ENCODE measurements around the gene SYCP2.

DNA sequence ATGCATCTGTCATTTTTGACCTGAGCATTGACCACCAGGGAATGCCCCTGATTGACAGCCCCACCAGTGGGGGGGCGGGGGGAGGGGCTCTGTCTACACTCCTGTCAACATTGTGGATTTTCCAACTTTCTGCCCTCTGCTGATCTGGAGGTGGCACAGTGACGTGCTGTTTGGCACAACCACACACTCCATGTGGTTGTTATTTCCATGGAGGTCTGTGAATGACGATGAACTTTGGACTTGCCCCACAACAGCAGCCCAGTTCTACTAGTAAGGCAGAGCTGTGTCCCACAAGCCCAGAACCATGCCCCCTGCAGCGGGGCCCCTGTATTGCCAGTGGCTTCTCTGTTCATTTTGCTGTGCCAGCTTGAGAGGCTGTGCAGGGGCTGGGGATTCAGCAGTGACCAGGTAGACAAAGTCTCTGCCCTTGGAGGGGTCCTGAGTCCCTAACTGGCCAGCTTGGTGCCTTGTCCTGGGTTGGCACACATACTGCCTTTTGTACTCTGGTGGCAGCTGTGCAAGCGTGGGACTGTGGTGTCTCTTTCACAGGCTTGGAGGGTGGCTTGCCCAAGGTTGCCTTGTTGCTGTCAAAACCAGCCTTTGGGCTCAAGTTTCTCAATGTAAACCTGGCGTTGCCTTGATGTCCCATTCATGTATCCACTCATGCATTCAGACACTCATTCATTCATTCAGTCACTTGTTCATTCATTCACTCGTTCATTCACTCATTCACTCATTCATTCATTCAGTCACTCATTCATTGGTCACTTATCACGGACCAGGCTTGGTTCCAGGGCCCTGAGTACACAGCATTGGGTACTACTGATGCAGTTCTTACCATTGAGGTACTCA, 108.5 kb downstream of the SYCP2 start:
- TF ChIP-seq, protein P1, sequence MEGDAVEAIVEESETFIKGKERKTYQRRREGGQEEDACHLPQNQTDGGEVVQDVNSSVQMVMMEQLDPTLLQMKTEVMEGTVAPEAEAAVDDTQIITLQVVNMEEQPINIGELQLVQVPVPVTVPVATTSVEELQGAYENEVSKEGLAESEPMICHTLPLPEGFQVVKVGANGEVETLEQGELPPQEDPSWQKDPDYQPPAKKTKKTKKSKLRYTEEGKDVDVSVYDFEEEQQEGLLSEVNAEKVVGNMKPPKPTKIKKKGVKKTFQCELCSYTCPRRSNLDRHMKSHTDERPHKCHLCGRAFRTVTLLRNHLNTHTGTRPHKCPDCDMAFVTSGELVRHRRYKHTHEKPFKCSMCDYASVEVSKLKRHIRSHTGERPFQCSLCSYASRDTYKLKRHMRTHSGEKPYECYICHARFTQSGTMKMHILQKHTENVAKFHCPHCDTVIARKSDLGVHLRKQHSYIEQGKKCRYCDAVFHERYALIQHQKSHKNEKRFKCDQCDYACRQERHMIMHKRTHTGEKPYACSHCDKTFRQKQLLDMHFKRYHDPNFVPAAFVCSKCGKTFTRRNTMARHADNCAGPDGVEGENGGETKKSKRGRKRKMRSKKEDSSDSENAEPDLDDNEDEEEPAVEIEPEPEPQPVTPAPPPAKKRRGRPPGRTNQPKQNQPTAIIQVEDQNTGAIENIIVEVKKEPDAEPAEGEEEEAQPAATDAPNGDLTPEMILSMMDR (IDR thresholded peaks at IDR 0.05; ENCODE audit: low read length): no peak
- no peak for TF ChIP-seq EZH2phosphoT487 (IDR thresholded peaks at IDR 0.05; ENCODE audit: low read length)
